H1 (cell line): Measurements from ENCODE around the gene PI4KA. TPM values are rescaled to one million over a fixed set of nuclear protein-coding genes. Genes with fewer than 3 reads are reported as not detected.

Experiments used
- PHF8 ChIP-seq: fragments of 200-600 bp; sonication (generic); conservative IDR thresholded peaks from 2 replicates; pipeline ENCODE4 v1.7.1; 2012; ENCODE audit warnings: low read depth, mild to moderate bottlenecking, inconsistent platforms, low read length, moderate library complexity
- SUZ12 ChIP-seq: fragments of 200-600 bp; sonication (generic); IDR thresholded peaks from 2 replicates; pipeline ENCODE4 v1.6.1; 2012; ENCODE audit warnings: mild to moderate bottlenecking, inconsistent platforms, low read length, moderate library complexity, mixed read lengths
- polyA plus RNA-seq, 7 experiments: library from polyadenylated mRNA; depleted of rRNA in 3 of 7; stranded (reverse) in 5 of 7; unstranded in 2 of 7; fragments of >200 nt in 5 of 7; fragments of 200-250 nt in 2 of 7; gene quantifications; 1 replicate in 5 of 7; 2 replicates in 1 of 7; 4 replicates in 1 of 7; pipeline versions ENCODE4 v1.2.1 to v1.2.3, GENCODE V29; 2011 to 2013; ENCODE audit warnings: missing spikeins in 2 of 7, mixed read lengths in 2 of 7
- total RNA-seq: library from RNA; stranded (reverse); fragmentation: NEBNext Ultra II Directional; extraction: Animal tissue kit (Norgen Biotek cat#: 25700); gene quantifications from 2 replicates; pipeline ENCODE4 v1.2.1, GENCODE V29; 2021
- TF ChIP-seq, protein P1 (sequence below): fragments of 300-600 bp; sonication (generic); IDR thresholded peaks from 2 replicates; pipeline ENCODE4 v1.7.1; 2012; ENCODE audit warnings: low read length, moderate library complexity, mild to moderate bottlenecking, inconsistent platforms; ENCODE audit not compliant: insufficient replicate concordance

PI4KA gene
- total and polyA plus RNA-seq, 2 of the 8 experiments (the other 6 are each of a cell fraction or from before 2014, with no cell fraction given) = 22.5 to 37.7 TPM

GRCh38 chr22:20750461-20751184, 108.0 kb downstream of the PI4KA start (continued):
- TF ChIP-seq, protein P1, sequence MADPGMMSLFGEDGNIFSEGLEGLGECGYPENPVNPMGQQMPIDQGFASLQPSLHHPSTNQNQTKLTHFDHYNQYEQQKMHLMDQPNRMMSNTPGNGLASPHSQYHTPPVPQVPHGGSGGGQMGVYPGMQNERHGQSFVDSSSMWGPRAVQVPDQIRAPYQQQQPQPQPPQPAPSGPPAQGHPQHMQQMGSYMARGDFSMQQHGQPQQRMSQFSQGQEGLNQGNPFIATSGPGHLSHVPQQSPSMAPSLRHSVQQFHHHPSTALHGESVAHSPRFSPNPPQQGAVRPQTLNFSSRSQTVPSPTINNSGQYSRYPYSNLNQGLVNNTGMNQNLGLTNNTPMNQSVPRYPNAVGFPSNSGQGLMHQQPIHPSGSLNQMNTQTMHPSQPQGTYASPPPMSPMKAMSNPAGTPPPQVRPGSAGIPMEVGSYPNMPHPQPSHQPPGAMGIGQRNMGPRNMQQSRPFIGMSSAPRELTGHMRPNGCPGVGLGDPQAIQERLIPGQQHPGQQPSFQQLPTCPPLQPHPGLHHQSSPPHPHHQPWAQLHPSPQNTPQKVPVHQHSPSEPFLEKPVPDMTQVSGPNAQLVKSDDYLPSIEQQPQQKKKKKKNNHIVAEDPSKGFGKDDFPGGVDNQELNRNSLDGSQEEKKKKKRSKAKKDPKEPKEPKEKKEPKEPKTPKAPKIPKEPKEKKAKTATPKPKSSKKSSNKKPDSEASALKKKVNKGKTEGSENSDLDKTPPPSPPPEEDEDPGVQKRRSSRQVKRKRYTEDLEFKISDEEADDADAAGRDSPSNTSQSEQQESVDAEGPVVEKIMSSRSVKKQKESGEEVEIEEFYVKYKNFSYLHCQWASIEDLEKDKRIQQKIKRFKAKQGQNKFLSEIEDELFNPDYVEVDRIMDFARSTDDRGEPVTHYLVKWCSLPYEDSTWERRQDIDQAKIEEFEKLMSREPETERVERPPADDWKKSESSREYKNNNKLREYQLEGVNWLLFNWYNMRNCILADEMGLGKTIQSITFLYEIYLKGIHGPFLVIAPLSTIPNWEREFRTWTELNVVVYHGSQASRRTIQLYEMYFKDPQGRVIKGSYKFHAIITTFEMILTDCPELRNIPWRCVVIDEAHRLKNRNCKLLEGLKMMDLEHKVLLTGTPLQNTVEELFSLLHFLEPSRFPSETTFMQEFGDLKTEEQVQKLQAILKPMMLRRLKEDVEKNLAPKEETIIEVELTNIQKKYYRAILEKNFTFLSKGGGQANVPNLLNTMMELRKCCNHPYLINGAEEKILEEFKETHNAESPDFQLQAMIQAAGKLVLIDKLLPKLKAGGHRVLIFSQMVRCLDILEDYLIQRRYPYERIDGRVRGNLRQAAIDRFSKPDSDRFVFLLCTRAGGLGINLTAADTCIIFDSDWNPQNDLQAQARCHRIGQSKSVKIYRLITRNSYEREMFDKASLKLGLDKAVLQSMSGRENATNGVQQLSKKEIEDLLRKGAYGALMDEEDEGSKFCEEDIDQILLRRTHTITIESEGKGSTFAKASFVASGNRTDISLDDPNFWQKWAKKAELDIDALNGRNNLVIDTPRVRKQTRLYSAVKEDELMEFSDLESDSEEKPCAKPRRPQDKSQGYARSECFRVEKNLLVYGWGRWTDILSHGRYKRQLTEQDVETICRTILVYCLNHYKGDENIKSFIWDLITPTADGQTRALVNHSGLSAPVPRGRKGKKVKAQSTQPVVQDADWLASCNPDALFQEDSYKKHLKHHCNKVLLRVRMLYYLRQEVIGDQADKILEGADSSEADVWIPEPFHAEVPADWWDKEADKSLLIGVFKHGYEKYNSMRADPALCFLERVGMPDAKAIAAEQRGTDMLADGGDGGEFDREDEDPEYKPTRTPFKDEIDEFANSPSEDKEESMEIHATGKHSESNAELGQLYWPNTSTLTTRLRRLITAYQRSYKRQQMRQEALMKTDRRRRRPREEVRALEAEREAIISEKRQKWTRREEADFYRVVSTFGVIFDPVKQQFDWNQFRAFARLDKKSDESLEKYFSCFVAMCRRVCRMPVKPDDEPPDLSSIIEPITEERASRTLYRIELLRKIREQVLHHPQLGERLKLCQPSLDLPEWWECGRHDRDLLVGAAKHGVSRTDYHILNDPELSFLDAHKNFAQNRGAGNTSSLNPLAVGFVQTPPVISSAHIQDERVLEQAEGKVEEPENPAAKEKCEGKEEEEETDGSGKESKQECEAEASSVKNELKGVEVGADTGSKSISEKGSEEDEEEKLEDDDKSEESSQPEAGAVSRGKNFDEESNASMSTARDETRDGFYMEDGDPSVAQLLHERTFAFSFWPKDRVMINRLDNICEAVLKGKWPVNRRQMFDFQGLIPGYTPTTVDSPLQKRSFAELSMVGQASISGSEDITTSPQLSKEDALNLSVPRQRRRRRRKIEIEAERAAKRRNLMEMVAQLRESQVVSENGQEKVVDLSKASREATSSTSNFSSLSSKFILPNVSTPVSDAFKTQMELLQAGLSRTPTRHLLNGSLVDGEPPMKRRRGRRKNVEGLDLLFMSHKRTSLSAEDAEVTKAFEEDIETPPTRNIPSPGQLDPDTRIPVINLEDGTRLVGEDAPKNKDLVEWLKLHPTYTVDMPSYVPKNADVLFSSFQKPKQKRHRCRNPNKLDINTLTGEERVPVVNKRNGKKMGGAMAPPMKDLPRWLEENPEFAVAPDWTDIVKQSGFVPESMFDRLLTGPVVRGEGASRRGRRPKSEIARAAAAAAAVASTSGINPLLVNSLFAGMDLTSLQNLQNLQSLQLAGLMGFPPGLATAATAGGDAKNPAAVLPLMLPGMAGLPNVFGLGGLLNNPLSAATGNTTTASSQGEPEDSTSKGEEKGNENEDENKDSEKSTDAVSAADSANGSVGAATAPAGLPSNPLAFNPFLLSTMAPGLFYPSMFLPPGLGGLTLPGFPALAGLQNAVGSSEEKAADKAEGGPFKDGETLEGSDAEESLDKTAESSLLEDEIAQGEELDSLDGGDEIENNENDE = no peak
- no peak for TF ChIP-seq SUZ12
- no peak for TF ChIP-seq PHF8
